Measurements from ENCODE around the gene CAMKMT.

The CAMKMT gene

GRCh38 chr2:44598330-44599119 is 236.8 kb downstream of the CAMKMT start:
- peak in 2 of 4 experiments; percentile 42 to 49 for DNase-seq

- no peak for DNase-seq
Observed at GRCh38 chr2:44599130-44599529, 237.4 kb downstream of the CAMKMT start.

- peak in 2 of 4 experiments; percentile 37 to 43 for DNase-seq
Observed at GRCh38 chr2:44602446-44602845, 240.7 kb downstream of the CAMKMT start.

GRCh38 chr2:44605511-44605910 is 243.8 kb downstream of the CAMKMT start:
- no peak for DNase-seq

- DNase-seq = peak in 2 of 4 experiments; percentile 53 to 62
Observed at GRCh38 chr2:44612276-44612675, 250.5 kb downstream of the CAMKMT start.

GRCh38 chr2:44614940-44615339 is 253.2 kb downstream of the CAMKMT start:
- DNase-seq = no peak

GRCh38 chr2:44615950-44616518 is 254.3 kb downstream of the CAMKMT start:
- DNase-seq = no peak

GRCh38 chr2:44616667-44617155 is 255.0 kb downstream of the CAMKMT start:
- peak in 2 of 4 experiments; percentile 21 to 28 for DNase-seq

- no peak for DNase-seq
Observed at GRCh38 chr2:44618251-44619023, 256.7 kb downstream of the CAMKMT start.

- DNase-seq = no peak
Observed at GRCh38 chr2:44620189-44620990, 258.6 kb downstream of the CAMKMT start.

GRCh38 chr2:44623622-44624351 is 262.0 kb downstream of the CAMKMT start:
- DNase-seq = no peak

GRCh38 chr2:44628297-44628696 is 266.6 kb downstream of the CAMKMT start:
- no peak for DNase-seq

GRCh38 chr2:44632931-44633689 is 271.4 kb downstream of the CAMKMT start:
- DNase-seq = no peak

- DNase-seq = no peak
Observed at GRCh38 chr2:44635725-44636124, 274.0 kb downstream of the CAMKMT start.

GRCh38 chr2:44638649-44639048 is 276.9 kb downstream of the CAMKMT start:
- no peak for DNase-seq

- DNase-seq = no peak
Observed at GRCh38 chr2:44639399-44639798, 277.7 kb downstream of the CAMKMT start.

- no peak for DNase-seq
Observed at GRCh38 chr2:44642123-44642857, 280.5 kb downstream of the CAMKMT start.

- DNase-seq = no peak
Observed at GRCh38 chr2:44645937-44646336, 284.2 kb downstream of the CAMKMT start.

GRCh38 chr2:44649381-44649780 is 287.6 kb downstream of the CAMKMT start:
- no peak for DNase-seq

GRCh38 chr2:44650796-44651195 is 289.0 kb downstream of the CAMKMT start:
- no peak for DNase-seq
